Right atrium auricular region (tissue), 2 donors: ENCODE results near the gene AHCYL2. TPM values are rescaled to one million over a fixed set of nuclear protein-coding genes. Genes with fewer than 3 reads are reported as not detected.
A peak's percentile ranks its signal among the peaks of the same experiment; 100 is the strongest.
"Not testable (repeated sequence)": the region's sequence is repeated elsewhere in the genome, so short reads cannot be mapped to it uniquely, and the experiment has no call there.

Experiments
- DNase-seq: peaks from one replicate; pipeline ENCODE4 v3.0.0-alpha.2; 2019; ENCODE audit warnings: low spot score
- H3K27ac ChIP-seq, 2 donors: fragments of 200-600 bp; sonication (generic); 1 replicate in 1 of 2; 2 replicates in 1 of 2; pipeline ENCODE4 v1.5.1; 2016 to 2019
- H3K27me3 ChIP-seq, 2 donors: fragments of 200-600 bp; sonication (generic); one replicate each; pipeline versions ENCODE4 v1.5.1 to v1.6.0; 2017 to 2019
- H3K36me3 ChIP-seq: fragments of 200-600 bp; sonication (generic); one replicate; pipeline ENCODE4 v1.5.1; 2016
- H3K4me1 ChIP-seq, 2 donors: fragments of 200-600 bp; sonication (generic); one replicate each; pipeline versions ENCODE4 v1.5.1 to v1.6.0; 2017 to 2019
- H3K4me3 ChIP-seq, 2 donors: fragments of 200-600 bp; sonication (generic); 1 replicate in 1 of 2; 2 replicates in 1 of 2; pipeline ENCODE4 v1.5.1; 2017 to 2019; ENCODE audit warnings: mild to moderate bottlenecking in 1 of 2, moderate library complexity in 1 of 2
- H3K9me3 ChIP-seq, 2 donors: fragments of 200-600 bp; sonication (generic); one replicate each; pipeline ENCODE4 v1.5.1; 2019
- CTCF ChIP-seq, 2 donors: fragments of 200-600 bp; sonication (generic); IDR thresholded peaks; one replicate each; pipeline ENCODE4 v1.5.1; 2019; ENCODE audit warnings: antibody characterized with exemption in 2 of 2
- total RNA-seq, 2 donors: library from RNA; depleted of rRNA; stranded (reverse); fragments of >200 nt; gene quantifications; one replicate each; pipeline ENCODE4 v1.1.0, GENCODE V29; 2016

The AHCYL2 gene
- total RNA-seq, 2 donors from 2014 or later = 5.6 to 6.5 TPM

GRCh38 chr7:129401967-129402860 is 177.4 kb downstream of the AHCYL2 start:
- no peaks in the 10 kb centered on the region for H3K36me3 ChIP-seq
- H3K4me3 ChIP-seq = no peak overlapping the region
- no peaks in the 10 kb centered on the region for H3K27me3 ChIP-seq
- H3K9me3 ChIP-seq = no peaks in the 10 kb centered on the region
- TF ChIP-seq CTCF (IDR thresholded peaks at IDR 0.05) = no peak
- no peak for DNase-seq
- peaks cover 0 to 16% of the 10 kb centered on the region in 2 donors for H3K4me1 ChIP-seq
- H3K27ac ChIP-seq = peak overlapping the region in 1 of 2 donors; percentile 56

- no peak overlapping the region for H3K4me3 ChIP-seq
- no peaks in the 10 kb centered on the region for H3K27me3 ChIP-seq
- no peak for TF ChIP-seq CTCF (IDR thresholded peaks at IDR 0.05)
- H3K9me3 ChIP-seq = no peaks in the 10 kb centered on the region
- no peak overlapping the region for H3K27ac ChIP-seq
- H3K4me1 ChIP-seq = peaks cover 0 to 16% of the 10 kb centered on the region in 2 donors
- DNase-seq = no peak
- H3K36me3 ChIP-seq = no peaks in the 10 kb centered on the region
Measured at GRCh38 chr7:129405527-129405926, 180.7 kb downstream of the AHCYL2 start.

GRCh38 chr7:129410238-129410637 is 185.4 kb downstream of the AHCYL2 start:
- not testable (repeated sequence) for H3K27ac ChIP-seq, H3K9me3 ChIP-seq, H3K4me3 ChIP-seq, H3K4me1 ChIP-seq, H3K36me3 ChIP-seq, DNase-seq, H3K27me3 ChIP-seq

GRCh38 chr7:129412501-129412900 is 187.7 kb downstream of the AHCYL2 start:
- H3K27me3 ChIP-seq = no peaks in the 10 kb centered on the region
- no peaks in the 10 kb centered on the region for H3K9me3 ChIP-seq
- H3K4me1 ChIP-seq = no peaks in the 10 kb centered on the region
- H3K36me3 ChIP-seq = no peaks in the 10 kb centered on the region
- H3K27ac ChIP-seq = no peak overlapping the region
- H3K4me3 ChIP-seq = no peak overlapping the region
- TF ChIP-seq CTCF (IDR thresholded peaks at IDR 0.05) = no peak
- DNase-seq = no peak

GRCh38 chr7:129417073-129417472 is 192.2 kb downstream of the AHCYL2 start:
- DNase-seq = no peak
- no peak overlapping the region for H3K27ac ChIP-seq
- no peaks in the 10 kb centered on the region for H3K36me3 ChIP-seq
- H3K9me3 ChIP-seq = no peaks in the 10 kb centered on the region
- H3K4me1 ChIP-seq = no peaks in the 10 kb centered on the region
- no peak for TF ChIP-seq CTCF (IDR thresholded peaks at IDR 0.05)
- no peaks in the 10 kb centered on the region for H3K27me3 ChIP-seq
- no peak overlapping the region for H3K4me3 ChIP-seq

- Histone ChIP-seq H3K4me1 (no peaks in the 10 kb centered on the region), H3K4me3 (no peak overlapping the region), H3K9me3 (no peaks in the 10 kb centered on the region), H3K36me3 (no peaks in the 10 kb centered on the region), H3K27ac (peak overlapping the region in 1 of 2 donors; percentile 57), H3K27me3 (no peaks in the 10 kb centered on the region)
- no peak for DNase-seq
- TF ChIP-seq CTCF (IDR thresholded peaks at IDR 0.05) = no peak
Measured at GRCh38 chr7:129421717-129422250, 197.0 kb downstream of the AHCYL2 start.
